ENCODE results near the gene FLOT2. TPM values are rescaled to one million over a fixed set of nuclear protein-coding genes. Genes with fewer than 3 reads are reported as not detected.

Gene FLOT2
- total and polyA plus RNA-seq, 2 donors (not counting 1 experiment from before 2014, with no cell fraction given), result 196 to 270 TPM

GRCh38 chr17:28853295-28853694 is 44.2 kb downstream of the FLOT2 start:
- no peak overlapping the region for H3K27ac ChIP-seq (ENCODE audit: low read length in 2 of 2)
- no peaks in the 10 kb centered on the region for H3K27me3 Mint-ChIP-seq
- peaks cover 14% of the 10 kb centered on the region for H3K79me2 ChIP-seq (ENCODE audit: control insufficient read depth, insufficient read depth, low read length)
- H3K4me3 Mint-ChIP-seq, result peak overlapping the region; percentile 41
- no peaks in the 10 kb centered on the region for H4K20me1 ChIP-seq (ENCODE audit: control insufficient read depth, insufficient read depth, low read length, poor library complexity, severe bottlenecking)
- no peaks in the 10 kb centered on the region for H3K9me3 ChIP-seq (ENCODE audit: control extremely low read depth in 1 of 3, control insufficient read depth in 2 of 3, insufficient read depth in 1 of 3, low read length in 2 of 3)
- ChIA-PET POLR2A (interaction anchor here (0.6 to 1.0 kb wide), 2 partner anchors 11 to 12 kb away, joined by 3 to 6 read pairs; partner anchors contain the start of gene FAM222B), CTCF (interaction anchor here (0.7 to 1.4 kb wide), 5 partner anchors 11 to 191 kb away, joined by 3 to 6 read pairs (median 5); partner anchors contain the start of gene FLOT2)
- intact Hi-C loops (cut with micrococcal nuclease), result no loop called here
- H3K27ac Mint-ChIP-seq, result peak overlapping the region; percentile 41
- no peak overlapping the region for H3K4me3 ChIP-seq (ENCODE audit: control extremely low read depth in 1 of 5, extremely low read depth in 1 of 5, insufficient read depth in 1 of 5, low read depth in 2 of 5, low read length in 4 of 5)
- ATAC-seq (ENCODE audit: low read depth) (no peak), DNase-seq (no peak)
- H3K9me3 Mint-ChIP-seq (ENCODE audit: insufficient read depth), result no peaks in the 10 kb centered on the region
- no peak overlapping the region for H2AFZ ChIP-seq (ENCODE audit: insufficient read depth, low read depth, low read length, poor library complexity, severe bottlenecking)
- H3K4me2 ChIP-seq (replicated peaks; ENCODE audit: low read depth, low read length, poor library complexity, severe bottlenecking), result no peak overlapping the region
- no peak for TF ChIP-seq CTCF (IDR thresholded peaks at IDR 0.05)
- no peak for TF ChIP-seq EZH2 (IDR thresholded peaks at IDR 0.05; ENCODE audit: borderline replicate concordance, insufficient read depth, low read depth, low read length, poor library complexity, severe bottlenecking)
- H3K4me1 Mint-ChIP-seq, result peaks cover 17% of the 10 kb centered on the region
- 100% methylated on average over 1 of the region's 2 CpGs for WGBS (ENCODE audit: insufficient coverage)
- H3K27me3 ChIP-seq (replicated peaks in 1 of 4; ENCODE audit: control extremely low read depth in 1 of 4, control insufficient read depth in 3 of 4, insufficient read depth in 4 of 4, low read length in 3 of 4), result no peaks in the 10 kb centered on the region
- H3K4me1 ChIP-seq (ENCODE audit: control insufficient read depth in 2 of 2, insufficient read depth in 2 of 2, low read length in 2 of 2), result peaks cover 10 to 16% of the 10 kb centered on the region in 2 donors
- no peak overlapping the region for H3K9ac ChIP-seq (ENCODE audit: low read length)
- peaks cover 0 to 11% of the 10 kb centered on the region in 2 experiments for H3K36me3 ChIP-seq (replicated peaks in 1 of 2; ENCODE audit: control extremely low read depth in 1 of 2, control insufficient read depth in 1 of 2, extremely low read depth in 1 of 2, insufficient read depth in 2 of 2, low read length in 1 of 2)

GRCh38 chr17:28849281-28849680 is 48.3 kb downstream of the FLOT2 start:
- H3K27me3 ChIP-seq (replicated peaks in 1 of 4; ENCODE audit: control extremely low read depth in 1 of 4, control insufficient read depth in 3 of 4, insufficient read depth in 4 of 4, low read length in 3 of 4), result no peaks in the 10 kb centered on the region
- DNase-seq (no peak), ATAC-seq (ENCODE audit: low read depth) (no peak)
- H3K4me3 Mint-ChIP-seq, result no peak overlapping the region
- peaks cover 3% of the 10 kb centered on the region in 2 donors for H3K4me1 ChIP-seq (ENCODE audit: control insufficient read depth in 2 of 2, insufficient read depth in 2 of 2, low read length in 2 of 2)
- H3K27ac ChIP-seq (ENCODE audit: low read length in 2 of 2), result no peak overlapping the region
- H3K9me3 Mint-ChIP-seq (ENCODE audit: insufficient read depth), result no peaks in the 10 kb centered on the region
- no peak overlapping the region for H2AFZ ChIP-seq (ENCODE audit: insufficient read depth, low read depth, low read length, poor library complexity, severe bottlenecking)
- H3K27ac Mint-ChIP-seq, result no peak overlapping the region
- CTCF ChIA-PET, result interaction anchor here (0.6 to 3.1 kb wide), 11 partner anchors 13 to 104 kb away, joined by 3 to 17 read pairs (median 4); partner anchors contain the start of gene DHRS13
- no peaks in the 10 kb centered on the region for H3K9me3 ChIP-seq (ENCODE audit: control extremely low read depth in 1 of 3, control insufficient read depth in 2 of 3, insufficient read depth in 1 of 3, low read length in 2 of 3)
- intact Hi-C loops (cut with micrococcal nuclease), result no loop called here
- H4K20me1 ChIP-seq (ENCODE audit: control insufficient read depth, insufficient read depth, low read length, poor library complexity, severe bottlenecking), result no peaks in the 10 kb centered on the region
- peaks cover 4% of the 10 kb centered on the region for H3K79me2 ChIP-seq (ENCODE audit: control insufficient read depth, insufficient read depth, low read length)
- no peak overlapping the region for H3K4me2 ChIP-seq (replicated peaks; ENCODE audit: low read depth, low read length, poor library complexity, severe bottlenecking)
- H3K4me1 Mint-ChIP-seq, result peaks cover 3% of the 10 kb centered on the region
- no peak for TF ChIP-seq EZH2 (IDR thresholded peaks at IDR 0.05; ENCODE audit: borderline replicate concordance, insufficient read depth, low read depth, low read length, poor library complexity, severe bottlenecking)
- TF ChIP-seq CTCF (IDR thresholded peaks at IDR 0.05), result no peak
- H3K4me3 ChIP-seq (ENCODE audit: control extremely low read depth in 1 of 5, extremely low read depth in 1 of 5, insufficient read depth in 1 of 5, low read depth in 2 of 5, low read length in 4 of 5), result no peak overlapping the region
- no peak overlapping the region for H3K9ac ChIP-seq (ENCODE audit: low read length)
- 18% methylated on average over 1 of the region's 5 CpGs for WGBS (ENCODE audit: insufficient coverage)
- POLR2A ChIA-PET, result interaction anchor here (0.5 to 1.4 kb wide), 2 partner anchors 48 to 109 kb away, joined by 3 to 4 read pairs; partner anchors contain the start of gene FLOT2
- no peaks in the 10 kb centered on the region for H3K27me3 Mint-ChIP-seq
- H3K36me3 ChIP-seq (replicated peaks in 1 of 2; ENCODE audit: control extremely low read depth in 1 of 2, control insufficient read depth in 1 of 2, extremely low read depth in 1 of 2, insufficient read depth in 2 of 2, low read length in 1 of 2), result no peaks in the 10 kb centered on the region

All from B cell (primary cell).